GM12891 (cell line): ENCODE results near the gene PLCB1.

ENCODE experiments used
- POLR2A ChIP-seq: IDR thresholded peaks from 2 replicates; pipeline ENCODE4 v1.6.1; 2011; ENCODE audit warnings: low read depth, low read length, control low read depth
- POLR2AphosphoS5 ChIP-seq: IDR thresholded peaks from 2 replicates; pipeline ENCODE4 v1.6.1; 2011; ENCODE audit warnings: low read depth, low read length, control low read depth
- POU2F2 ChIP-seq: IDR thresholded peaks from 2 replicates; pipeline ENCODE4 v1.6.1; 2011; ENCODE audit warnings: low read depth, mild to moderate bottlenecking, control low read depth, low read length, moderate library complexity
- TAF1 ChIP-seq: IDR thresholded peaks from 2 replicates; pipeline ENCODE4 v1.6.1; 2011; ENCODE audit warnings: low read depth, low read length, control low read depth

GRCh38 chr20:8304124-8304816, 172.2 kb downstream of the PLCB1 start:
- TF ChIP-seq POLR2A (no peak), POLR2AphosphoS5 (no peak), POU2F2 (no peak), TAF1 (no peak)
